ENCODE measurements around the gene KRTAP5-5.

DNA sequence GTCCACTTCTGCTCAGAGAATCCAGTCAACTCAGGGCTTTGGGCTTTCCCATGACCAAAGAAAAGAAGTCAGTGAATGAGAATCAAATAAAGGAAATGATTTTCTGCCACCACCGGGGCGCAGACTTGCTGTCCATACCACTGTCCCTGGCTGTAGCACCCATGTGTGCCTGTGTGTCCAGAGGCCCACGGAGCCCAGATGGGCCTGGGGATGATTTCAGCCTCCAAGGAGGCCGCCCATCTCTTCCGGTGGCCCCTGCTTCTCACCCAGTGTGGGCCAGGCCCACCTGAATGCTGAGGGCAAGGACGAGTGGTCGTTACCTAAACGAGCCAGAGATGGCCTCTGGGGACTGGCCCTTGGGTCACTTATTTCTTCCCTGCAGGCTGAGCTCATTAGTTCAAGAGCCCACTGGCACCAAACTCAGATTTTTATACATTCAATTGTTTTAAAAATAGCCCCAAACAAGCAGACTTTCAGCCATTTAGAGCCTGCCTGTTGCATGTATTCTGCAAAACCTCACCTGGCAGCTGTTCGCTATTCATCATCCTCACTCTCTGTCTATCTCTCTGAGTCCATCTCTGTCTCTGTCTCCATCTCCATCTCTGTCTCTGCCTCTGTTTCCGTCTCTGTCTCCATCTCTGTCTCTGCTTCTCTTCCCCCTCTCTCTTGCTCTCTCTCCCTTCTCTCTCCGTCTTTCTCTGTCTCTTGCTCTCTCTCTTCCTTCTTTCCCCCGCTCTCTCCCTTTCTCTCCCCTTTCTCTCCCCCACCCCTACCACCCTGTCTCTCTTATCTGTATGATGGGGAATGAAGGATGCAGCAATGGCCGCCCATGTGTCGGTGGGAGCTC lies 24.2 kb downstream of the KRTAP5-5 start:
- TF ChIP-seq, protein P1, sequence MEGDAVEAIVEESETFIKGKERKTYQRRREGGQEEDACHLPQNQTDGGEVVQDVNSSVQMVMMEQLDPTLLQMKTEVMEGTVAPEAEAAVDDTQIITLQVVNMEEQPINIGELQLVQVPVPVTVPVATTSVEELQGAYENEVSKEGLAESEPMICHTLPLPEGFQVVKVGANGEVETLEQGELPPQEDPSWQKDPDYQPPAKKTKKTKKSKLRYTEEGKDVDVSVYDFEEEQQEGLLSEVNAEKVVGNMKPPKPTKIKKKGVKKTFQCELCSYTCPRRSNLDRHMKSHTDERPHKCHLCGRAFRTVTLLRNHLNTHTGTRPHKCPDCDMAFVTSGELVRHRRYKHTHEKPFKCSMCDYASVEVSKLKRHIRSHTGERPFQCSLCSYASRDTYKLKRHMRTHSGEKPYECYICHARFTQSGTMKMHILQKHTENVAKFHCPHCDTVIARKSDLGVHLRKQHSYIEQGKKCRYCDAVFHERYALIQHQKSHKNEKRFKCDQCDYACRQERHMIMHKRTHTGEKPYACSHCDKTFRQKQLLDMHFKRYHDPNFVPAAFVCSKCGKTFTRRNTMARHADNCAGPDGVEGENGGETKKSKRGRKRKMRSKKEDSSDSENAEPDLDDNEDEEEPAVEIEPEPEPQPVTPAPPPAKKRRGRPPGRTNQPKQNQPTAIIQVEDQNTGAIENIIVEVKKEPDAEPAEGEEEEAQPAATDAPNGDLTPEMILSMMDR (IDR thresholded peaks at IDR 0.05; ENCODE audit: low read depth, low read length) = no peak
- TF ChIP-seq, protein P2, sequence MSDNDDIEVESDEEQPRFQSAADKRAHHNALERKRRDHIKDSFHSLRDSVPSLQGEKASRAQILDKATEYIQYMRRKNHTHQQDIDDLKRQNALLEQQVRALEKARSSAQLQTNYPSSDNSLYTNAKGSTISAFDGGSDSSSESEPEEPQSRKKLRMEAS (IDR thresholded peaks at IDR 0.05; ENCODE audit: low read depth, low read length) = no peak
